Measurements from ENCODE around the gene DIDO1. TPM values are rescaled to one million over a fixed set of nuclear protein-coding genes. Genes with fewer than 3 reads are reported as not detected.
A peak's percentile ranks its signal among the peaks of the same experiment; 100 is the strongest.

The DIDO1 gene
- total and polyA plus RNA-seq, 2 of the 13 experiments (the other 11 are each of a cell fraction or from before 2014, with no cell fraction given): 75.0 to 75.1 TPM

DNA sequence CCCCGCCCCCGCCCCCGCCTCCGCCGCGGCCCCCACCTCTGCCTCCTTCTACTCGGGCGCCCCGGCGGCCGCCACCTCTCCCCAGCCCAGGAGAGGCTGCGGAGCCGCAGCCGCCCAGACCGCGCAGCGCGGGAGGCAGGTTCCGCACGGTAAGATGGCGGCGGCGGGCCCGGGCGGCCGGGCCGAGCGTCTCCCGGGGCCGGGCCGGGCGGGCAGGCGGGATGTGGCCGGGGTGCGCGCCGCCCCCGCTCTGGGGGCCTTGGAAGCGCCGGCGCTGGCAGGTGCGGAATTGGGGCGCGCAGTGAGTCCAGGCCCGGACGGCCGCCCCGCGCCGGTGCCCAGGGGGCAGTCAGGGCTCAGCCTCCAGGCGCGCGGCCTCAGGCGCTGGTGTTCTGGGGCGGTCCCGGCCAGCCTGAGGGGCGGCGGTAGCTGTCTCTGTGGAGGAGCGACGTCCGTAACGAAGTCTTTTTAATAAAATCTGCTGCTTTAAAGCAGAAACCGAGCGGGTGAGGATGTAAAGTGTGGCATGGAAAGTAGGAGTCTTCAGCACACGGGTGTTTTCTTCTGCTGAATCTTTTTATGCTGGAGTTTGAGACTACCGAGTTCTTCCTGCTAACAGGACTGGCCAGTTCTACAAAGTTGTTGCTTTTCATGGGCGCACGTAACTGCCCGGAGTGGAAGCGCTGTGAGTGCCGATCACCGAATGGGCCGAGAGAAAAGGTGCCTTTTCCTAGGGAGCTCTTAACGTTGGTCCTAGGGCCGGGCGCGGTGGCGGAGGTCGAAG is 12.0 kb upstream of the DIDO1 start, which contains the start of gene GID8 (continued):
- TF ChIP-seq, protein P1, sequence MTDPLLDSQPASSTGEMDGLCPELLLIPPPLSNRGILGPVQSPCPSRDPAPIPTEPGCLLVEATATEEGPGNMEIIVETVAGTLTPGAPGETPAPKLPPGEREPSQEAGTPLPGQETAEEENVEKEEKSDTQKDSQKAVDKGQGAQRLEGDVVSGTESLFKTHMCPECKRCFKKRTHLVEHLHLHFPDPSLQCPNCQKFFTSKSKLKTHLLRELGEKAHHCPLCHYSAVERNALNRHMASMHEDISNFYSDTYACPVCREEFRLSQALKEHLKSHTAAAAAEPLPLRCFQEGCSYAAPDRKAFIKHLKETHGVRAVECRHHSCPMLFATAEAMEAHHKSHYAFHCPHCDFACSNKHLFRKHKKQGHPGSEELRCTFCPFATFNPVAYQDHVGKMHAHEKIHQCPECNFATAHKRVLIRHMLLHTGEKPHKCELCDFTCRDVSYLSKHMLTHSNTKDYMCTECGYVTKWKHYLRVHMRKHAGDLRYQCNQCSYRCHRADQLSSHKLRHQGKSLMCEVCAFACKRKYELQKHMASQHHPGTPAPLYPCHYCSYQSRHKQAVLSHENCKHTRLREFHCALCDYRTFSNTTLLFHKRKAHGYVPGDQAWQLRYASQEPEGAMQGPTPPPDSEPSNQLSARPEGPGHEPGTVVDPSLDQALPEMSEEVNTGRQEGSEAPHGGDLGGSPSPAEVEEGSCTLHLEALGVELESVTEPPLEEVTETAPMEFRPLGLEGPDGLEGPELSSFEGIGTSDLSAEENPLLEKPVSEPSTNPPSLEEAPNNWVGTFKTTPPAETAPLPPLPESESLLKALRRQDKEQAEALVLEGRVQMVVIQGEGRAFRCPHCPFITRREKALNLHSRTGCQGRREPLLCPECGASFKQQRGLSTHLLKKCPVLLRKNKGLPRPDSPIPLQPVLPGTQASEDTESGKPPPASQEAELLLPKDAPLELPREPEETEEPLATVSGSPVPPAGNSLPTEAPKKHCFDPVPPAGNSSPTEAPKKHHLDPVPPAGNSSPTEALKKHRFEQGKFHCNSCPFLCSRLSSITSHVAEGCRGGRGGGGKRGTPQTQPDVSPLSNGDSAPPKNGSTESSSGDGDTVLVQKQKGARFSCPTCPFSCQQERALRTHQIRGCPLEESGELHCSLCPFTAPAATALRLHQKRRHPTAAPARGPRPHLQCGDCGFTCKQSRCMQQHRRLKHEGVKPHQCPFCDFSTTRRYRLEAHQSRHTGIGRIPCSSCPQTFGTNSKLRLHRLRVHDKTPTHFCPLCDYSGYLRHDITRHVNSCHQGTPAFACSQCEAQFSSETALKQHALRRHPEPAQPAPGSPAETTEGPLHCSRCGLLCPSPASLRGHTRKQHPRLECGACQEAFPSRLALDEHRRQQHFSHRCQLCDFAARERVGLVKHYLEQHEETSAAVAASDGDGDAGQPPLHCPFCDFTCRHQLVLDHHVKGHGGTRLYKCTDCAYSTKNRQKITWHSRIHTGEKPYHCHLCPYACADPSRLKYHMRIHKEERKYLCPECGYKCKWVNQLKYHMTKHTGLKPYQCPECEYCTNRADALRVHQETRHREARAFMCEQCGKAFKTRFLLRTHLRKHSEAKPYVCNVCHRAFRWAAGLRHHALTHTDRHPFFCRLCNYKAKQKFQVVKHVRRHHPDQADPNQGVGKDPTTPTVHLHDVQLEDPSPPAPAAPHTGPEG (CRISPR knock-in tag; IDR thresholded peaks at IDR 0.05): peak; percentile 67; the same call in 1 of the 2 replicates
- TF ChIP-seq SATB2 (CRISPR knock-in tag; IDR thresholded peaks at IDR 0.05) (peak; percentile 58; the same call in 1 of the 2 replicates), ZNF709 (CRISPR knock-in tag; IDR thresholded peaks at IDR 0.05) (peak; percentile 1; the same call in 1 of the 2 replicates), RXRA (CRISPR knock-in tag; IDR thresholded peaks at IDR 0.05) (no peak), ZNF891 (CRISPR knock-in tag; IDR thresholded peaks at IDR 0.05) (peak; percentile 91), ZNF572 (CRISPR knock-in tag; IDR thresholded peaks at IDR 0.05) (peak; percentile 89; the same call in 1 of the 2 replicates), FOXC1 (CRISPR knock-in tag; IDR thresholded peaks at IDR 0.05; ENCODE audit: borderline replicate concordance) (peak; percentile 61; the same call in 1 of the 2 replicates), HNF4G (IDR thresholded peaks at IDR 0.05; ENCODE audit: borderline replicate concordance, low read depth, low read length) (no peak), HNF4G (CRISPR knock-in tag; IDR thresholded peaks at IDR 0.05; ENCODE audit: borderline replicate concordance, low read depth) (0 out of 2 replicates have a peak, but pooled peaks have one; percentile 6), TCF7 (IDR thresholded peaks at IDR 0.05; ENCODE audit: low read depth) (no peak), ZKSCAN1 (IDR thresholded peaks at IDR 0.05; ENCODE audit: low read length) (no peak), ZSCAN12 (CRISPR knock-in tag; IDR thresholded peaks at IDR 0.05) (0 out of 2 replicates have a peak, but pooled peaks have one; percentile 14), ZBTB1 (CRISPR knock-in tag; IDR thresholded peaks at IDR 0.05; ENCODE audit: borderline replicate concordance) (no peak), PHF21A (CRISPR knock-in tag; IDR thresholded peaks at IDR 0.05) (peak; percentile 30; the same call in 1 of the 2 replicates), BCL6 (CRISPR knock-in tag; IDR thresholded peaks at IDR 0.05) (no peak)
- TF ChIP-seq, protein P2, sequence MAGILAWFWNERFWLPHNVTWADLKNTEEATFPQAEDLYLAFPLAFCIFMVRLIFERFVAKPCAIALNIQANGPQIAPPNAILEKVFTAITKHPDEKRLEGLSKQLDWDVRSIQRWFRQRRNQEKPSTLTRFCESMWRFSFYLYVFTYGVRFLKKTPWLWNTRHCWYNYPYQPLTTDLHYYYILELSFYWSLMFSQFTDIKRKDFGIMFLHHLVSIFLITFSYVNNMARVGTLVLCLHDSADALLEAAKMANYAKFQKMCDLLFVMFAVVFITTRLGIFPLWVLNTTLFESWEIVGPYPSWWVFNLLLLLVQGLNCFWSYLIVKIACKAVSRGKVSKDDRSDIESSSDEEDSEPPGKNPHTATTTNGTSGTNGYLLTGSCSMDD (CRISPR knock-in tag; IDR thresholded peaks at IDR 0.05): 0 out of 2 replicates have a peak, but pooled peaks have one; percentile 27
- TF ChIP-seq, protein P3, sequence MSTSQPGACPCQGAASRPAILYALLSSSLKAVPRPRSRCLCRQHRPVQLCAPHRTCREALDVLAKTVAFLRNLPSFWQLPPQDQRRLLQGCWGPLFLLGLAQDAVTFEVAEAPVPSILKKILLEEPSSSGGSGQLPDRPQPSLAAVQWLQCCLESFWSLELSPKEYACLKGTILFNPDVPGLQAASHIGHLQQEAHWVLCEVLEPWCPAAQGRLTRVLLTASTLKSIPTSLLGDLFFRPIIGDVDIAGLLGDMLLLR (CRISPR knock-in tag; IDR thresholded peaks at IDR 0.05): 0 out of 2 replicates have a peak, but pooled peaks have one; percentile 51
- TF ChIP-seq, protein P4, sequence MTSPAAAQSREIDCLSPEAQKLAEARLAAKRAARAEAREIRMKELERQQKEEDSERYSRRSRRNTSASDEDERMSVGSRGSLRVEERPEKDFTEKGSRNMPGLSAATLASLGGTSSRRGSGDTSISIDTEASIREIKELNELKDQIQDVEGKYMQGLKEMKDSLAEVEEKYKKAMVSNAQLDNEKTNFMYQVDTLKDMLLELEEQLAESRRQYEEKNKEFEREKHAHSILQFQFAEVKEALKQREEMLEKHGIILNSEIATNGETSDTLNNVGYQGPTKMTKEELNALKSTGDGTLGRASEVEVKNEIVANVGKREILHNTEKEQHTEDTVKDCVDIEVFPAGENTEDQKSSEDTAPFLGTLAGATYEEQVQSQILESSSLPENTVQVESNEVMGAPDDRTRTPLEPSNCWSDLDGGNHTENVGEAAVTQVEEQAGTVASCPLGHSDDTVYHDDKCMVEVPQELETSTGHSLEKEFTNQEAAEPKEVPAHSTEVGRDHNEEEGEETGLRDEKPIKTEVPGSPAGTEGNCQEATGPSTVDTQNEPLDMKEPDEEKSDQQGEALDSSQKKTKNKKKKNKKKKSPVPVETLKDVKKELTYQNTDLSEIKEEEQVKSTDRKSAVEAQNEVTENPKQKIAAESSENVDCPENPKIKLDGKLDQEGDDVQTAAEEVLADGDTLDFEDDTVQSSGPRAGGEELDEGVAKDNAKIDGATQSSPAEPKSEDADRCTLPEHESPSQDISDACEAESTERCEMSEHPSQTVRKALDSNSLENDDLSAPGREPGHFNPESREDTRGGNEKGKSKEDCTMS (CRISPR knock-in tag; conservative IDR thresholded peaks at IDR 0.05): no peak
- TF ChIP-seq, protein P5, sequence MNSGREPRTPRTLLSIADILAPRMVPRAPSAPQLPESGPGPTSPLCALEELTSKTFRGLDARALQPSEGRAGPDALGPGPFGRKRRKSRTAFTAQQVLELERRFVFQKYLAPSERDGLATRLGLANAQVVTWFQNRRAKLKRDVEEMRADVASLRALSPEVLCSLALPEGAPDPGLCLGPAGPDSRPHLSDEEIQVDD (CRISPR knock-in tag; IDR thresholded peaks at IDR 0.05; ENCODE audit: borderline replicate concordance): 0 out of 2 replicates have a peak, but pooled peaks have one; percentile 3

All from HepG2 (cell line).